Stimulated activated CD4-positive, alpha-beta T cell treated with anti-CD3 and anti-CD28 coated beads, Interleukin-4, amount 100 ng/mL, for 24 hours (primary cell): ENCODE results near the gene ZRANB3.
"Not testable (repeated sequence)": the region's sequence is repeated elsewhere in the genome, so short reads cannot be mapped to it uniquely, and the experiment has no call there.

ENCODE experiments used
- DNase-seq: peaks from one replicate; pipeline ENCODE4 v3.0.0-alpha.2; 2020

ZRANB3 gene

DNA sequence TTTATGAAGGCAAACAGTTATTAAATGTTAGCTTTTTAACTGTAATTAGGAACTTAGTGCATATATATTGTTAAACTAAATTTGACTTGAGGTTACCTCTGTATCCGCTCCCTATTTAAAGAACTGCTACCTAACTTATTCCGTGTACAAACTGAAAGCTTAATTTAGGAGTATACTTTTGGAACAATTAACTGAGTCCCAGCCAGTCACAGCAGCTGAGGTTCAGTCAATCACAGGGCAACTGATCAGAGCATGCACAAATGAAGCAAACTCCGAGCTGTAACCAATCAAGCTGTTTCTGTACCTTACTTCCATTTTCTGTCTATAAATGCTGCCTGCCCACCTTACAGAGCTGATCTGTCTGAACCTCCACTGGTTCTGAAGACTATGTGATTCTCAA lies 417.7 kb downstream of the ZRANB3 start:
- DNase-seq = no peak

- not testable (repeated sequence) for DNase-seq
Measured at GRCh38 chr2:135105513-135106316, 425.3 kb downstream of the ZRANB3 start.

GRCh38 chr2:135103843-135104242 lies 427.2 kb downstream of the ZRANB3 start:
- no peak for DNase-seq

- no peak for DNase-seq
Measured at GRCh38 chr2:135099802-135100483, 431.1 kb downstream of the ZRANB3 start.

DNA sequence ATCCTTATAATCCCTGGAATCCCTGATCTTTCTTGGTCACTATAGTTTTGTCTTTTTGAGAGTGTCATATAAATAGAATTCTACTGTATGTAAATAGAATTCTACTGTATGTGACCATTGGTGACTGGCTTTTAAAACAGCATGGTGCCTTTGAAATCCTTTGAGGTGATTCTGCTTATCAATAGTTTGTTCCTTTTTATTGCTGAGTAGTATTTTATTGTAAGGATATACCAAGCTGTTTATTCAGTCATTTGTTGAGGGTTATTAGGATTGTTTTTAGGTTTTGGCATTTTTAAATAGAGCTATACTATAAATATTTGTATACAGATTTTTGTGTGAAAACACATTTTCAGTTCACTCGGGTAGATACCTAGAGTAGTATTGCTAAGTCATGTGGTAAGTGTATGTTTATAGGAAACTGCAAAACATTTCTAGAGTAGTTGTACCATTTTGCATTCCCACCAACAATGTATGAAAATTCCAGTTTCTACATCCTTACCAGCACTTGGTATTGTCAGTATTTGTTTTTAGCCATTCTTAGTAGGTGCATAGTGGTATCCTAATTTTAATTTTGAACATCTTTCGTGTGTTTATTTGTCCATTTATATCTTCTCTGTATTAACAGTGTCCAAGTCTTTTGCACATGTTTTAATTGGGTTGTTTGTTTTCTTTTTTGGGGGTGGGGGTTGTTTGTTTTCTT lies 433.3 kb downstream of the ZRANB3 start:
- DNase-seq = no peak

DNA sequence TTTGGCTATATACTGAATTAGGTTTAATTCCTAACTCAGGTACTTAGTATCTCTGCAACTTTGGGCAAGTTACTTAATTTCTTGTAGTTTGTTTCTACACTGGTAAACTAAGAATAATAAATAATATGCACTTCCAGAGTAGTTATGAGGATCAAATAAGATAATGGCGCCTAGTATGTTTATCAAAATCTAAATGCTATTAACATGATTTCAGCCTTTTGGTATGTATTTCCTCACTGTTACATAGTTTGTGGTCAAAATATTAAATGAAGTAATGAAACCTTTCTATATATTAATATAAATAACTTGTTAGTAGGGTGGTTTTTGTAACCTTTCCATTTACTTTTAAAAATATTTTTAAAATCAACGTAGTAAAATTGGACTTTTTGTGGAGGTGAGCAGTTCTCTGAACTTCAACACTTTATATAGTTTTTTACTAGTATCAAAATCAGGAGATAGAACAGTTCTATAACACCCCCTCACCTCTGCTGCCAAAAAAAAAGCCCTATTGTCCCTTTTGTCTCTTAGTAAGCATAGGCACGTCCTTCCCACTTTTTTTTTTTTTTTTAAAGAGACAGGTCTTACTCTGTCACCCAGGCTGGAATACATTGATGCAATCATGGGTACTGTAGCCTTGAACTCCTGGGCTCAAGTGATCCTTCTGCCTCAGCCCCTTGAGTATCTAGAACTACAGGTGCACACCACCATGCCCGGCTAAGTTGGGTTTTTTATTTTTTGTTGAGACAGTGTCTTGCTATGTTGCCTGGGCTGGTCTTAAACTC lies 434.2 kb downstream of the ZRANB3 start:
- DNase-seq = no peak

- DNase-seq = no peak
Measured at GRCh38 chr2:135095591-135095990, 435.4 kb downstream of the ZRANB3 start.

- no peak for DNase-seq
Measured at GRCh38 chr2:135094508-135094907, 436.5 kb downstream of the ZRANB3 start.

- DNase-seq = no peak
Measured at GRCh38 chr2:135093670-135094330, 437.2 kb downstream of the ZRANB3 start.

- DNase-seq = no peak
Measured at GRCh38 chr2:135093193-135093592, 437.8 kb downstream of the ZRANB3 start.

DNA sequence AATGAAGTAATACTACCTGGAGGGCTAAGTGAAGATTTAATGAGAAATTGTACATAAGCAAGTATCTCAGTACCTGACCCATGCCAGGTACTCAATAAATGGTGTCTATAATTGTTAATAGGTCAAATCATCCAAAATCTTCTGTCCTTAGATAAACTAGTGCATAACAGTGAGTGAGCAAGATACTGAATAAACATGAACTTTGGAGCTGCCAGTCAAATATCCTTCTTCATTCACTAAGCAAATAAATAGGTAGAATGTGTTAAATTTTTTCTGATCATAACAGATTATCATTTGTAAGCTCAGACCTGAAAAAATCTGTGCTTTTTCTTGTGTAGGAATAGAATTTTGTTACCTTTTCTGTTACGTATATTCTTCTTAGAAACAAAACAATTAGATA lies 439.3 kb downstream of the ZRANB3 start:
- DNase-seq = no peak

DNA sequence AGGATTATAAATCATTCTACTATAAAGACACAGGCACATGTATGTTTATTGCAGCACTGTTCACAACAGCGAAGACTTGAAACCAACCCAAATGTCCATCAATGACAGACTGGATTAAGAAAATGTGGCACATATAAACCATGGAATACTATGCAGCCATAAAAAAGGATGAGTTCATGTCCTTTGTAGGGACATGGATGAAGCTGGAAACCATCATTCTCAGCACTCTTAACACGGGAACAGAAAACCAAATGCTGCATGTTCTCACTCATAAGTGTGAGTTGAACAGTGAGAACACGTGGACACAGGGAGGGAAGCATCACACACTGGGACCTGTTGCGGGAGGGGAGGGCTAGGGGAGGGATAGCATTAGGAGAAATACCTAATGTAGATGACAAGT lies 441.4 kb downstream of the ZRANB3 start:
- not testable (repeated sequence) for DNase-seq
